ENCODE data around the gene TMEM213. TPM values are rescaled to one million over a fixed set of nuclear protein-coding genes. Genes with fewer than 3 reads are reported as not detected.
A peak's percentile ranks its signal among the peaks of the same experiment; 100 is the strongest.

The TMEM213 gene
- total RNA-seq, 1 donor from 2014 or later = not detected

- no peak for DNase-seq (ENCODE audit: extremely low spot score, unreplicated experiment)
- Mint-ChIP-seq H3K27me3 (ENCODE audit: unreplicated experiment) (no peaks in the 10 kb centered on the region), H3K4me3 (ENCODE audit: unreplicated experiment) (peak overlapping the region; percentile 41), H3K27ac (ENCODE audit: unreplicated experiment) (peak overlapping the region; percentile 76), H3K36me3 (ENCODE audit: unreplicated experiment) (peaks cover 15% of the 10 kb centered on the region), H3K9me3 (ENCODE audit: unreplicated experiment) (no peaks in the 10 kb centered on the region), H3K4me1 (ENCODE audit: unreplicated experiment) (peaks cover 25% of the 10 kb centered on the region)
- TF ChIP-seq CTCF (IDR thresholded peaks at IDR 0.05) = no peak
Measured at GRCh38 chr7:138848056-138848980, 50.5 kb downstream of the TMEM213 start.

GRCh38 chr7:138849701-138850100 lies 51.9 kb downstream of the TMEM213 start:
- H3K36me3 Mint-ChIP-seq (ENCODE audit: unreplicated experiment) = peaks cover 13% of the 10 kb centered on the region
- H3K27me3 Mint-ChIP-seq (ENCODE audit: unreplicated experiment) = no peaks in the 10 kb centered on the region
- no peak overlapping the region for H3K27ac Mint-ChIP-seq (ENCODE audit: unreplicated experiment)
- peaks cover 25% of the 10 kb centered on the region for H3K4me1 Mint-ChIP-seq (ENCODE audit: unreplicated experiment)
- DNase-seq (ENCODE audit: extremely low spot score, unreplicated experiment) = no peak
- no peak for TF ChIP-seq CTCF (IDR thresholded peaks at IDR 0.05)
- no peaks in the 10 kb centered on the region for H3K9me3 Mint-ChIP-seq (ENCODE audit: unreplicated experiment)
- H3K4me3 Mint-ChIP-seq (ENCODE audit: unreplicated experiment) = no peak overlapping the region

- TF ChIP-seq CTCF (IDR thresholded peaks at IDR 0.05) = no peak
- Mint-ChIP-seq H3K4me3 (ENCODE audit: unreplicated experiment) (no peak overlapping the region), H3K27me3 (ENCODE audit: unreplicated experiment) (no peaks in the 10 kb centered on the region), H3K9me3 (ENCODE audit: unreplicated experiment) (peaks cover 9% of the 10 kb centered on the region), H3K36me3 (ENCODE audit: unreplicated experiment) (peaks cover 26% of the 10 kb centered on the region), H3K27ac (ENCODE audit: unreplicated experiment) (no peak overlapping the region), H3K4me1 (ENCODE audit: unreplicated experiment) (peaks cover 17% of the 10 kb centered on the region)
- no peak for DNase-seq (ENCODE audit: extremely low spot score, unreplicated experiment)
Measured at GRCh38 chr7:138852469-138852868, 54.7 kb downstream of the TMEM213 start.

GRCh38 chr7:138853448-138853847 lies 55.7 kb downstream of the TMEM213 start:
- peaks cover 33% of the 10 kb centered on the region for H3K36me3 Mint-ChIP-seq (ENCODE audit: unreplicated experiment)
- no peak overlapping the region for H3K4me3 Mint-ChIP-seq (ENCODE audit: unreplicated experiment)
- no peaks in the 10 kb centered on the region for H3K27me3 Mint-ChIP-seq (ENCODE audit: unreplicated experiment)
- peaks cover 16% of the 10 kb centered on the region for H3K9me3 Mint-ChIP-seq (ENCODE audit: unreplicated experiment)
- no peak for DNase-seq (ENCODE audit: extremely low spot score, unreplicated experiment)
- no peak overlapping the region for H3K27ac Mint-ChIP-seq (ENCODE audit: unreplicated experiment)
- H3K4me1 Mint-ChIP-seq (ENCODE audit: unreplicated experiment) = peaks cover 7% of the 10 kb centered on the region
- no peak for TF ChIP-seq CTCF (IDR thresholded peaks at IDR 0.05)

- Mint-ChIP-seq H3K27ac (ENCODE audit: unreplicated experiment) (no peak overlapping the region), H3K36me3 (ENCODE audit: unreplicated experiment) (peaks cover 37% of the 10 kb centered on the region), H3K9me3 (ENCODE audit: unreplicated experiment) (peaks cover 16% of the 10 kb centered on the region), H3K4me3 (ENCODE audit: unreplicated experiment) (no peak overlapping the region), H3K27me3 (ENCODE audit: unreplicated experiment) (no peaks in the 10 kb centered on the region), H3K4me1 (ENCODE audit: unreplicated experiment) (peaks cover 1% of the 10 kb centered on the region)
- no peak for DNase-seq (ENCODE audit: extremely low spot score, unreplicated experiment)
- no peak for TF ChIP-seq CTCF (IDR thresholded peaks at IDR 0.05)
Measured at GRCh38 chr7:138854115-138854645, 56.4 kb downstream of the TMEM213 start.
